ENCODE results near the gene TNFRSF14. TPM values are rescaled to one million over a fixed set of nuclear protein-coding genes. Genes with fewer than 3 reads are reported as not detected.

Gene TNFRSF14
- total RNA-seq, 2 experiments from 2014 or later, result 15.7 to 18.5 TPM

DNA sequence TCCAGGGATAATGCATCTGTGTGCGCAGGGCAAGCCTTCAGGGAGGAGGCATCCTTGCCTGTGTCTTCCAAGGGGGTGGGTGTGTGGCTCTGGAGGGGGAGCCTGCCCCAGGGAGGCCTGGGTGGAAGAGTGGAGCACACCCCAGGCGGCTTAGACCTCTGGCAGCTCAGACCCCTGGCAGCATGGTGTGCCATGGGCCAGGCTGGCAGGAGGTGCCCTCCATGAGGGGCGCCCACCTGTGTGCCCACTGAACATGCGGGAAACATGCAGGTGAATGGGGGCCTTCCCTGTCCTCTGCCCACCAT, 28.7 kb upstream of the TNFRSF14 start:
- no peak for TF ChIP-seq EZH2phosphoT487 (IDR thresholded peaks at IDR 0.05; ENCODE audit: borderline replicate concordance, low read depth, low read length)
- TF ChIP-seq, protein P1, sequence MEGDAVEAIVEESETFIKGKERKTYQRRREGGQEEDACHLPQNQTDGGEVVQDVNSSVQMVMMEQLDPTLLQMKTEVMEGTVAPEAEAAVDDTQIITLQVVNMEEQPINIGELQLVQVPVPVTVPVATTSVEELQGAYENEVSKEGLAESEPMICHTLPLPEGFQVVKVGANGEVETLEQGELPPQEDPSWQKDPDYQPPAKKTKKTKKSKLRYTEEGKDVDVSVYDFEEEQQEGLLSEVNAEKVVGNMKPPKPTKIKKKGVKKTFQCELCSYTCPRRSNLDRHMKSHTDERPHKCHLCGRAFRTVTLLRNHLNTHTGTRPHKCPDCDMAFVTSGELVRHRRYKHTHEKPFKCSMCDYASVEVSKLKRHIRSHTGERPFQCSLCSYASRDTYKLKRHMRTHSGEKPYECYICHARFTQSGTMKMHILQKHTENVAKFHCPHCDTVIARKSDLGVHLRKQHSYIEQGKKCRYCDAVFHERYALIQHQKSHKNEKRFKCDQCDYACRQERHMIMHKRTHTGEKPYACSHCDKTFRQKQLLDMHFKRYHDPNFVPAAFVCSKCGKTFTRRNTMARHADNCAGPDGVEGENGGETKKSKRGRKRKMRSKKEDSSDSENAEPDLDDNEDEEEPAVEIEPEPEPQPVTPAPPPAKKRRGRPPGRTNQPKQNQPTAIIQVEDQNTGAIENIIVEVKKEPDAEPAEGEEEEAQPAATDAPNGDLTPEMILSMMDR (conservative IDR thresholded peaks at IDR 0.05; ENCODE audit: low read length), result no peak
- Histone ChIP-seq H3K4me1 (ENCODE audit: insufficient read depth, low read length, poor library complexity, severe bottlenecking) (peaks cover 26% of the 10 kb centered on the region), H2AFZ (ENCODE audit: low read length) (no peak overlapping the region), H4K20me1 (ENCODE audit: insufficient read depth, low read length) (peaks cover 13% of the 10 kb centered on the region), H3K4me2 (ENCODE audit: low read length) (no peak overlapping the region), H3K36me3 (ENCODE audit: insufficient read depth, low read length) (no peaks in the 10 kb centered on the region), H3K9me2 (ENCODE audit: insufficient read depth, low read length) (no peaks in the 10 kb centered on the region), H3K27ac (ENCODE audit: low read depth, low read length, poor library complexity, severe bottlenecking) (no peak overlapping the region), H3K79me2 (ENCODE audit: insufficient read depth, low read depth, low read length) (peaks cover 35% of the 10 kb centered on the region), H3K4me3 (ENCODE audit: low read depth, low read length, poor library complexity, severe bottlenecking) (no peak overlapping the region), H3K9me3 (ENCODE audit: low read length) (no peaks in the 10 kb centered on the region)
- intact Hi-C loops (cut with micrococcal nuclease; ENCODE audit: unreplicated experiment), result loop anchor here (2.0 kb wide), 1 partner anchor 27 kb away; no protein-coding TSS in a partner anchor
- BruUV-seq (replicated peaks), result no TSS peak
- DNase-seq (ENCODE audit: low spot score), result no peak
- POLR2A ChIA-PET, result no interaction called here
- CTCF ChIA-PET (ENCODE audit: unreplicated experiment), result no interaction called here

DNA sequence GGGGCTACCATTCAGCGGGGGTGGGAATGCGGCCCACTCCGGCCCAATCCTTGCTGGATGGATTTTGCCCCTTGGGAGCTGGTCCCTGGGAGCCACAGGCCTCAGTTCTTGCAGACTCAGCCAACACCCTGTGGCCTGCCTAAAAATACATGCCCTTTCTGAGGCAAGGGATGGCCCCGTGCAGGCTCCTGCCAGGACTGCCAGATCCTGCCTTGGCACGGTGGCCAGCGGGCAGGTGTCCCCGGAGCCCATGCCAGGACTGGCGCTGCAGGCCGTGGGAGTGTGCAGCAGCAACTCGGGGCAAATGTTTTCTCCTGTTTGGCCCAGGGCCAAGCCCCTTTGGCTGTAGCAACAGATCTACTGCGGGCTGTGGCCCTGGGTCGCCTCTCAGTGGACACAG, 28.2 kb upstream of the TNFRSF14 start:
- CTCF ChIA-PET (ENCODE audit: unreplicated experiment), result no interaction called here
- Histone ChIP-seq H3K79me2 (ENCODE audit: insufficient read depth, low read depth, low read length) (peaks cover 30% of the 10 kb centered on the region), H3K36me3 (ENCODE audit: insufficient read depth, low read length) (no peaks in the 10 kb centered on the region), H3K4me3 (ENCODE audit: low read depth, low read length, poor library complexity, severe bottlenecking) (no peak overlapping the region), H4K20me1 (ENCODE audit: insufficient read depth, low read length) (peaks cover 13% of the 10 kb centered on the region), H3K27ac (ENCODE audit: low read depth, low read length, poor library complexity, severe bottlenecking) (no peak overlapping the region), H3K4me2 (ENCODE audit: low read length) (no peak overlapping the region), H2AFZ (ENCODE audit: low read length) (no peak overlapping the region), H3K9me3 (ENCODE audit: low read length) (no peaks in the 10 kb centered on the region), H3K9me2 (ENCODE audit: insufficient read depth, low read length) (no peaks in the 10 kb centered on the region), H3K4me1 (ENCODE audit: insufficient read depth, low read length, poor library complexity, severe bottlenecking) (peaks cover 26% of the 10 kb centered on the region)
- no peak for DNase-seq (ENCODE audit: low spot score)
- BruUV-seq (replicated peaks), result no TSS peak
- intact Hi-C loops (cut with micrococcal nuclease; ENCODE audit: unreplicated experiment), result no loop called here
- no peak for TF ChIP-seq EZH2phosphoT487 (IDR thresholded peaks at IDR 0.05; ENCODE audit: borderline replicate concordance, low read depth, low read length)
- POLR2A ChIA-PET, result no interaction called here

DNA sequence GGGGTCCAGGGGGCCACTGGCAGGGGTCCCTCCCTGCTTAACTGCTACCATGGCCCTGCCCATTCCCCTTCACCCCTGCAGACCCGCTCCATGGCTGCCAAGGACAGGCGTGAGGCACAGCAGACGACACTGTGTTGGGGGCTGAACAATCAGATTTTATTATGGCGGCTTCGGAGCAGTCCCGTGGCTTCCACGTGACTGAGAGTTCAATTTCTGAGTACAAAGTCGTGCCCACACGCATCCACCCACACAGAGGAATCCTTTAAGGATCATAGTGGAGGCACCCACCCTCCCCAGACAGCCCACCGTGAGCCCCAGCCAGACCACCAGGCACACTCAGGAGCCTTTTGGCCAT, 27.6 kb upstream of the TNFRSF14 start:
- no peak overlapping the region for H2AFZ ChIP-seq (ENCODE audit: low read length)
- H3K9me3 ChIP-seq (ENCODE audit: low read length), result no peaks in the 10 kb centered on the region
- H3K9me2 ChIP-seq (ENCODE audit: insufficient read depth, low read length), result no peaks in the 10 kb centered on the region
- H3K36me3 ChIP-seq (ENCODE audit: insufficient read depth, low read length), result no peaks in the 10 kb centered on the region
- H3K79me2 ChIP-seq (ENCODE audit: insufficient read depth, low read depth, low read length), result peaks cover 24% of the 10 kb centered on the region
- no peak overlapping the region for H3K27ac ChIP-seq (ENCODE audit: low read depth, low read length, poor library complexity, severe bottlenecking)
- H3K4me3 ChIP-seq (ENCODE audit: low read depth, low read length, poor library complexity, severe bottlenecking), result no peak overlapping the region
- ChIA-PET POLR2A (no interaction called here), CTCF (ENCODE audit: unreplicated experiment) (no interaction called here)
- no TSS peak for BruUV-seq (replicated peaks)
- TF ChIP-seq EZH2phosphoT487 (IDR thresholded peaks at IDR 0.05; ENCODE audit: borderline replicate concordance, low read depth, low read length), result no peak
- TF ChIP-seq, protein P1 (conservative IDR thresholded peaks at IDR 0.05; ENCODE audit: low read length), result no peak
- peaks cover 13% of the 10 kb centered on the region for H4K20me1 ChIP-seq (ENCODE audit: insufficient read depth, low read length)
- intact Hi-C loops (cut with micrococcal nuclease; ENCODE audit: unreplicated experiment), result no loop called here
- H3K4me1 ChIP-seq (ENCODE audit: insufficient read depth, low read length, poor library complexity, severe bottlenecking), result peaks cover 23% of the 10 kb centered on the region
- DNase-seq (ENCODE audit: low spot score), result no peak
- H3K4me2 ChIP-seq (ENCODE audit: low read length), result no peak overlapping the region
